ENCODE results near the gene HSD17B4. TPM values are rescaled to one million over a fixed set of nuclear protein-coding genes. Genes with fewer than 3 reads are reported as not detected.
"Not testable (repeated sequence)": the region's sequence is repeated elsewhere in the genome, so short reads cannot be mapped to it uniquely, and the experiment has no call there.

HSD17B4 gene
- polyA plus RNA-seq, 1 donor, result 135 TPM

DNA sequence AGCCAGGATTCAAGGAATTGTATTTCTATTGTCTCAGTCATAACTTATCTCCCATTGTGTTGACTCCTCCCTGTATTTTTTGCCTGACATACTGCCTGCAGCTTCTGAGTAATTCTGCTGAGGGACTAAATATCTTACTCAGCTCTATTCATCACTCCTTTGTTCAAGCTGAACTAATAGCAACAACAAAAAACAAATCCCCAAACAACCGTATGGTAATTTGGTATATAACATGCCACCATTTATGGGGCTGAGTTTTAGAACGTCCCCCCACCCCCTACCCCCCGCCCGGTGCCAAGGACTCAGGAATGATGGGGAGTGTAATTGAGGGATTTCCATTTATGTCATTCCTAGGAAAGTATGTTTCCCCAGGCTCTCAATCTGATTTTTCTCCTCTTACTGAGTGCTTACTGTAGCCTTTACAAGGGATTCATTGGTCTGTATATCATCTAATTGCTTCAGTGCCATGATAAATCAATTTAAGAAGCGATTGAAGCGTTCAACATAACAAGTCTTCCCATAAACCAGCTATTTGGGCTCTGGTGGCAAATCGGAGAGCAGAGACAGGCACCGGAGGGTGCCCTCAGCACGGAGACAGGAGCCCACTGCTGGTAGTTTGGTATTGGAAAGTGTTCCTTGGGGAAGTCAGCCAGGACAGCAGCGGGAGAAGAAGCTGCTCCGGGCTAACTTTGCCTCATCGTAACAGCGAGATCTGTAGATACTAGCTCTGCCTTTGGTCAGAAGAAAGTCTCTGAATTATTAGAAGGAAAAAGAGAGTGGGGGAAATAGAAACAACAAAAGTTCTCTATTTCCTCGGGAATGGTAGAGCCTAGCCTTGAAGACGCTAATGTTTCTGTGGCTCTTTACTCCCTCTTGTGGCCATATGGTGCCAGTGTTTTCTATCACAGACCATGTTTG lies 40.7 kb upstream of the HSD17B4 start:
- H3K4me3 ChIP-seq (ENCODE audit: low read length), result peak overlapping the region; percentile 58
- H3K9me3 ChIP-seq (ENCODE audit: control insufficient read depth, low read depth, low read length), result no peaks in the 10 kb centered on the region
- H3K27me3 ChIP-seq (ENCODE audit: control insufficient read depth, insufficient read depth, low read length), result no peaks in the 10 kb centered on the region
- no peaks in the 10 kb centered on the region for H3K4me1 ChIP-seq (ENCODE audit: control insufficient read depth, insufficient read depth, low read length)
- H3K27ac ChIP-seq (ENCODE audit: low read length), result peak overlapping the region; percentile 41
- no peaks in the 10 kb centered on the region for H3K36me3 ChIP-seq (ENCODE audit: control insufficient read depth, insufficient read depth, low read length)
- peak; percentile 57 to 76 for DNase-seq
- WGBS (ENCODE audit: insufficient coverage, low lambda C conversion rate), result 0% methylated on average over 1 of the region's 15 CpGs

- H3K27me3 ChIP-seq (ENCODE audit: control insufficient read depth, insufficient read depth, low read length), result no peaks in the 10 kb centered on the region
- H3K9me3 ChIP-seq (ENCODE audit: control insufficient read depth, low read depth, low read length), result no peaks in the 10 kb centered on the region
- no peak overlapping the region for H3K27ac ChIP-seq (ENCODE audit: low read length)
- no peaks in the 10 kb centered on the region for H3K4me1 ChIP-seq (ENCODE audit: control insufficient read depth, insufficient read depth, low read length)
- no peak for DNase-seq
- no CpG with 5 or more reads among the region's 9 CpGs for WGBS (ENCODE audit: insufficient coverage, low lambda C conversion rate)
- peak overlapping the region; percentile 58 for H3K4me3 ChIP-seq (ENCODE audit: low read length)
- H3K36me3 ChIP-seq (ENCODE audit: control insufficient read depth, insufficient read depth, low read length), result no peaks in the 10 kb centered on the region
Measured at GRCh38 chr5:119412279-119413227, 39.7 kb upstream of the HSD17B4 start.

DNA sequence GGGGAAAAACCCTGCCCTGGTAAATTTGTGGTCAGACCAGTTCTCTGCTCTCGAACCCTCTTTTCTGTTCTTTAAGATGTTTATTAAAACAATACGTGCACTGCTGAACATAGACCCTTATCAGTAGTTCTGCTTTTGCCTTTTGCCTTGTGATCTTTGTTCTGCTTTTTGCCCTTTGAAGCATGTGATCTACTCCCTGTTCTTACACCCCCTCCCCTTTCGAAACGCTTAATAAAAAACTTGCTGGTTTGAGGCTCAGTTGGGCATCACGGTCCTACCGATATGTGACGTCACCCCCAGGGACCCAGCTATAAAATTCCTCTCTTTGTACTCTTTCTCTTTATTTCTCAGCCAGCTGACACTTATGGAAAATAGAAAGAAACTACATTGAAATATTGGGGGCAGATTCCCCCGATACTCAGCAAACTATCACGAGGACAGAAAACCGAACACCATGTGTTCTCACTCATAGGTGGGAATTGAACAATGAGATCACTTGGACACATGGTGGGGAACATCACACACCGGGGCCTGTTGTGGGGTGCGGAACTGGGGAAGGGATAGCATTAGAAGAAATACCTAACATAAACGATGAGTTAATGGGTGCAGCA lies 38.1 kb upstream of the HSD17B4 start:
- 100% methylated on average over 4 of the region's 13 CpGs for WGBS (ENCODE audit: insufficient coverage, low lambda C conversion rate)
- H3K9me3 ChIP-seq (ENCODE audit: control insufficient read depth, low read depth, low read length); DNase-seq; H3K27ac ChIP-seq (ENCODE audit: low read length); H3K36me3 ChIP-seq (ENCODE audit: control insufficient read depth, insufficient read depth, low read length); H3K27me3 ChIP-seq (ENCODE audit: control insufficient read depth, insufficient read depth, low read length); H3K4me3 ChIP-seq (ENCODE audit: low read length); H3K4me1 ChIP-seq (ENCODE audit: control insufficient read depth, insufficient read depth, low read length): not testable (repeated sequence)

DNA sequence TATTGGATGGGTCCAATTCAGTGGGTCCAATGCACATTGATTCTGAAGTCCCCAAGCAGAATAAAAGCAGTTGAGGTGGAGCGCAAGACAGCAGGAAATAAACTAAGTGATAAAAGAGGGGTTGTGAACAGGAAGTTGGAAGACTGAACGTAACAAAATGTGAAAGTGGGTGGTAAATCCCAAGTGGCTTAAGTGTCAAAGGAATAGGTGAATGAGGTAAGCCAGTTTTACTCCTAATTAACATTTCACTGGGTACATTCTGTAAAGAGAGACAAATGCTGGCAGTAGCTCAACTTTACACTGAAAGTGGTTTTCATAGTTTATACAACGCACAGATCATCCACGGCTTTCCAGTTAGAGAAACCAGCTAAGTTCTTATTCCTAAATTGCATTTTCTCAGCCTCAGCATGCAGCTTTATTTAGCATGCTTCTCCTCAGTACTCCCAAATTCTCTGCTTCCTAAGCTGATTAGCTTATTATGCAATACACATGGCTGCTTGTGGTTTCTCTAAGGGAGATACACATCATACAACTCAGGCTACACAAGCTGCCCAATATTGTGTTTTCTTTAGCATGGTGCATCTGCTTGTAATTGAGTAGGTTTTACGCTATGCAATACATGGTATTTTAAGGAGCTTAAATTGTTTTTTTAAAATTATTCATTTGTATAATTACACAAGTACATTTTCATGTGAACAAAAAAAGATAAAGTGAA lies 34.2 kb upstream of the HSD17B4 start:
- no CpG with 5 or more reads among the region's 5 CpGs for WGBS (ENCODE audit: insufficient coverage, low lambda C conversion rate)
- H3K36me3 ChIP-seq (ENCODE audit: control insufficient read depth, insufficient read depth, low read length), result no peaks in the 10 kb centered on the region
- H3K27ac ChIP-seq (ENCODE audit: low read length), result no peak overlapping the region
- H3K4me1 ChIP-seq (ENCODE audit: control insufficient read depth, insufficient read depth, low read length), result no peaks in the 10 kb centered on the region
- no peaks in the 10 kb centered on the region for H3K27me3 ChIP-seq (ENCODE audit: control insufficient read depth, insufficient read depth, low read length)
- no peak for DNase-seq
- H3K9me3 ChIP-seq (ENCODE audit: control insufficient read depth, low read depth, low read length), result no peaks in the 10 kb centered on the region
- H3K4me3 ChIP-seq (ENCODE audit: low read length), result no peak overlapping the region

GRCh38 chr5:119418606-119419100 lies 33.6 kb upstream of the HSD17B4 start:
- Histone ChIP-seq H3K4me3 (ENCODE audit: low read length) (no peak overlapping the region), H3K4me1 (ENCODE audit: control insufficient read depth, insufficient read depth, low read length) (no peaks in the 10 kb centered on the region), H3K36me3 (ENCODE audit: control insufficient read depth, insufficient read depth, low read length) (no peaks in the 10 kb centered on the region), H3K27ac (ENCODE audit: low read length) (no peak overlapping the region), H3K27me3 (ENCODE audit: control insufficient read depth, insufficient read depth, low read length) (no peaks in the 10 kb centered on the region), H3K9me3 (ENCODE audit: control insufficient read depth, low read depth, low read length) (no peaks in the 10 kb centered on the region)
- DNase-seq, result peak; percentile 23 to 35
- 60% methylated on average over 2 of the region's 2 CpGs for WGBS (ENCODE audit: insufficient coverage, low lambda C conversion rate)

DNA sequence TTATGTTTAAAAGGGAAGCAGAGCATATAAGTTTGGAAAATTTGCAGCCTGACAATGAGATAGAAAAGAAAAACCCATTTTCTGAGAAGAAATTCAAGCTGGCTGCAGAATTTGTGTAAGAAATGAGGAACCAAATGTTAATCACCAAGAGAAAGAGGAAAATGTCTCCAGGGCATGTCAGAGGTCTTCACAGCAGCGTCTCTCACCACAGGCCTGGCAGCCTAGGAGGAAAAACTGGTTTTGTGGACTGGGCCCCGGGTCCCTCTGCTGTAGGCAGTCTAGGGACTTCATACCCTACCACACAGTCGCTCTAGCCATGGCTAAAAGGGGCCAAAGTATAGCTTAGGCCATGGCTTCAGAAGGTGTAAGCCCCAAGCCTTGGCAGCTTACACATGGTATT lies 32.1 kb upstream of the HSD17B4 start:
- WGBS (ENCODE audit: insufficient coverage, low lambda C conversion rate), result no CpG with 5 or more reads among the region's 3 CpGs
- no peak for DNase-seq

DNA sequence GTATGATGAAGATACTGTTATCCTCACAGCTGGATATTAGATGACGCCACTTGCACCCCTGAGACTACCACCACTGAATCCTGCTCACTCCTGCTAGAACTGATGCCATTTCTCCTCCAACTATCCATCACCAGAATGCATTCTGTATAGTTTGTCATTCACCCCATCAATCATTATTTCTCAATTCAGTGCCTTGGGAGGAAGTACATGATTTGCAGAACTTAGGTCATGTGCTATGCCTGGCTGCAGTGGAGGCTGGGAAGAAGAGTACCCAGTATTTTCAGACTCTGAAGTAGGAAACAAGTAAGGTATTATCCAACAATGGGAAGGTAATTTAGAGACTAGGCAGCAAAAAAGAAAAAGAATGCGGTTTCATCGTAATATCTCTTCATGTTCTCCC lies 26.2 kb upstream of the HSD17B4 start:
- Histone ChIP-seq H3K9me3 (ENCODE audit: control insufficient read depth, low read depth, low read length) (no peaks in the 10 kb centered on the region), H3K27me3 (ENCODE audit: control insufficient read depth, insufficient read depth, low read length) (no peaks in the 10 kb centered on the region), H3K36me3 (ENCODE audit: control insufficient read depth, insufficient read depth, low read length) (no peaks in the 10 kb centered on the region), H3K4me1 (ENCODE audit: control insufficient read depth, insufficient read depth, low read length) (no peaks in the 10 kb centered on the region), H3K4me3 (ENCODE audit: low read length) (no peak overlapping the region), H3K27ac (ENCODE audit: low read length) (no peak overlapping the region)
- 100% methylated on average over 2 of the region's 3 CpGs for WGBS (ENCODE audit: insufficient coverage, low lambda C conversion rate)
- DNase-seq, result no peak

More for the DNA sequence above, 32.1 kb upstream of the HSD17B4 start:
- Histone ChIP-seq H3K27ac (ENCODE audit: low read length) (no peak overlapping the region), H3K9me3 (ENCODE audit: control insufficient read depth, low read depth, low read length) (no peaks in the 10 kb centered on the region), H3K36me3 (ENCODE audit: control insufficient read depth, insufficient read depth, low read length) (no peaks in the 10 kb centered on the region), H3K27me3 (ENCODE audit: control insufficient read depth, insufficient read depth, low read length) (no peaks in the 10 kb centered on the region), H3K4me3 (ENCODE audit: low read length) (no peak overlapping the region), H3K4me1 (ENCODE audit: control insufficient read depth, insufficient read depth, low read length) (no peaks in the 10 kb centered on the region)

- Histone ChIP-seq H3K9me3 (ENCODE audit: control insufficient read depth, low read depth, low read length) (no peaks in the 10 kb centered on the region), H3K27ac (ENCODE audit: low read length) (no peak overlapping the region), H3K4me1 (ENCODE audit: control insufficient read depth, insufficient read depth, low read length) (no peaks in the 10 kb centered on the region), H3K4me3 (ENCODE audit: low read length) (no peak overlapping the region), H3K27me3 (ENCODE audit: control insufficient read depth, insufficient read depth, low read length) (no peaks in the 10 kb centered on the region), H3K36me3 (ENCODE audit: control insufficient read depth, insufficient read depth, low read length) (no peaks in the 10 kb centered on the region)
- WGBS (ENCODE audit: insufficient coverage, low lambda C conversion rate), result no CpG with 5 or more reads among the region's 2 CpGs
- no peak for DNase-seq
Measured at GRCh38 chr5:119427060-119427459, 25.2 kb upstream of the HSD17B4 start.

- H3K9me3 ChIP-seq (ENCODE audit: control insufficient read depth, low read depth, low read length), result not testable (repeated sequence)
Measured at GRCh38 chr5:119427596-119427995, 24.7 kb upstream of the HSD17B4 start.

More at GRCh38 chr5:119427596-119427995, 24.7 kb upstream of the HSD17B4 start:
- not testable (repeated sequence) for H3K4me3 ChIP-seq (ENCODE audit: low read length); H3K27ac ChIP-seq (ENCODE audit: low read length); DNase-seq; H3K27me3 ChIP-seq (ENCODE audit: control insufficient read depth, insufficient read depth, low read length); H3K4me1 ChIP-seq (ENCODE audit: control insufficient read depth, insufficient read depth, low read length); H3K36me3 ChIP-seq (ENCODE audit: control insufficient read depth, insufficient read depth, low read length)
- WGBS (ENCODE audit: insufficient coverage, low lambda C conversion rate), result no CpG with 5 or more reads among the region's 4 CpGs
